CD4-positive, CD25-positive, alpha-beta regulatory T cell (primary cell): ENCODE data around the gene STYXL1. TPM values are rescaled to one million over a fixed set of nuclear protein-coding genes. Genes with fewer than 3 reads are reported as not detected.

Source experiments
- ATAC-seq, 2 donors: fragments of 150-1000 bp; cut with Tn5 transposase; one replicate each; pipeline ENCODE4 v1.10.0; 2021; ENCODE audit warnings: low read depth in 2 of 2, moderate number of reproducible peaks in 2 of 2, moderate library complexity in 1 of 2
- DNase-seq, 3 donors: peaks; one replicate each; pipeline versions ENCODE4 v3.0.0 to v3.0.0-alpha.2; 2012 to 2022; ENCODE audit warnings: mixed read lengths in 1 of 3
- H3K27ac ChIP-seq: one replicate; pipeline ENCODE4 v1.7.0; 2013; ENCODE audit warnings: mild to moderate bottlenecking, low read length; ENCODE audit not compliant: insufficient read depth, poor library complexity, severe bottlenecking
- H3K27me3 ChIP-seq: one replicate; pipeline ENCODE4 v1.7.0; 2013; ENCODE audit warnings: low read length; ENCODE audit not compliant: control insufficient read depth, insufficient read depth
- H3K36me3 ChIP-seq: one replicate; pipeline ENCODE4 v1.7.0; 2013; ENCODE audit warnings: mild to moderate bottlenecking, low read length, moderate library complexity; ENCODE audit not compliant: control insufficient read depth, insufficient read depth
- H3K4me1 ChIP-seq: 2 replicates; pipeline ENCODE4 v1.7.0; 2013; ENCODE audit warnings: mild to moderate bottlenecking, low read length; ENCODE audit not compliant: insufficient read depth, control insufficient read depth, poor library complexity, severe bottlenecking
- H3K4me3 ChIP-seq: one replicate; pipeline ENCODE4 v1.7.0; 2013; ENCODE audit warnings: low read depth, mild to moderate bottlenecking, low read length, moderate library complexity
- H3K9me3 ChIP-seq, 2 experiments: 1 replicate in 1 of 2; 2 replicates in 1 of 2; pipeline ENCODE4 v1.7.0; 2013; ENCODE audit warnings: low read length in 2 of 2, mild to moderate bottlenecking in 1 of 2, moderate library complexity in 1 of 2; ENCODE audit not compliant: control insufficient read depth in 2 of 2
- H3K27ac Mint-ChIP-seq, 3 donors: one replicate each; pipeline ENCODE4 v1.8.0; 2020 to 2022; ENCODE audit warnings: mild to moderate bottlenecking in 3 of 3, mixed read lengths in 3 of 3, moderate library complexity in 2 of 3
- H3K27me3 Mint-ChIP-seq: one replicate; pipeline ENCODE4 v1.8.0; 2022; ENCODE audit warnings: mild to moderate bottlenecking, mixed read lengths
- H3K36me3 Mint-ChIP-seq: one replicate; pipeline ENCODE4 v1.8.0; 2020; ENCODE audit warnings: mixed read lengths
- H3K4me1 Mint-ChIP-seq, 4 donors: one replicate each; pipeline ENCODE4 v1.8.0; 2020 to 2022; ENCODE audit warnings: mixed read lengths in 4 of 4, mild to moderate bottlenecking in 1 of 4
- H3K4me3 Mint-ChIP-seq, 4 donors: one replicate each; pipeline ENCODE4 v1.8.0; 2020 to 2022; ENCODE audit warnings: mild to moderate bottlenecking in 4 of 4, mixed read lengths in 4 of 4, moderate library complexity in 3 of 4
- H3K9me3 Mint-ChIP-seq, 7 donors: one replicate each; pipeline ENCODE4 v1.8.0; 2020 to 2022; ENCODE audit warnings: mixed read lengths in 7 of 7, mild to moderate bottlenecking in 3 of 7, moderate library complexity in 2 of 7
- polyA plus RNA-seq, 4 donors: library from polyadenylated mRNA; unstranded; fragments of 300-500 nt; fragmentation: Illumina TruSeq; gene quantifications; one replicate each; pipeline ENCODE4 v1.2.3, GENCODE V29; 2021
- total RNA-seq: library from RNA; stranded (reverse); gene quantifications from one replicate; pipeline ENCODE4 v1.2.3, GENCODE V29; 2022

The STYXL1 gene
- total and polyA plus RNA-seq, 5 donors from 2014 or later: 16.8 to 80.8 (median 62.0) TPM

GRCh38 chr7:75968561-75969001 lies 79.2 kb downstream of the STYXL1 start:
- Histone ChIP-seq H3K27ac (no peak overlapping the region), H3K27me3 (no peaks in the 10 kb centered on the region), H3K9me3 (no peaks in the 10 kb centered on the region), H3K4me3 (no peak overlapping the region), H3K4me1 (no peaks in the 10 kb centered on the region), H3K36me3 (peaks cover 11% of the 10 kb centered on the region)
- DNase-seq: no peak
- H3K27ac Mint-ChIP-seq: no peak overlapping the region
- H3K27me3 Mint-ChIP-seq: no peaks in the 10 kb centered on the region
- H3K36me3 Mint-ChIP-seq: peaks cover 10% of the 10 kb centered on the region
- no peak for ATAC-seq
- no peaks in the 10 kb centered on the region for H3K9me3 Mint-ChIP-seq
- no peak overlapping the region for H3K4me3 Mint-ChIP-seq
- peaks cover 0 to 2% (median 0%) of the 10 kb centered on the region in 4 donors for H3K4me1 Mint-ChIP-seq

GRCh38 chr7:75968012-75968411 lies 79.8 kb downstream of the STYXL1 start:
- ATAC-seq (no peak), DNase-seq (no peak)
- Histone ChIP-seq H3K27ac (no peak overlapping the region), H3K27me3 (no peaks in the 10 kb centered on the region), H3K36me3 (peaks cover 11% of the 10 kb centered on the region), H3K4me3 (no peak overlapping the region), H3K4me1 (no peaks in the 10 kb centered on the region), H3K9me3 (no peaks in the 10 kb centered on the region)
- Mint-ChIP-seq H3K27ac (no peak overlapping the region), H3K4me3 (no peak overlapping the region), H3K36me3 (peaks cover 14% of the 10 kb centered on the region), H3K27me3 (no peaks in the 10 kb centered on the region), H3K4me1 (peaks cover 0 to 2% (median 0%) of the 10 kb centered on the region in 4 donors), H3K9me3 (no peaks in the 10 kb centered on the region)

- ATAC-seq (no peak), DNase-seq (no peak)
- Histone ChIP-seq H3K4me1 (no peaks in the 10 kb centered on the region), H3K36me3 (peaks cover 11% of the 10 kb centered on the region), H3K27me3 (no peaks in the 10 kb centered on the region), H3K9me3 (no peaks in the 10 kb centered on the region), H3K4me3 (no peak overlapping the region), H3K27ac (no peak overlapping the region)
- Mint-ChIP-seq H3K27me3 (no peaks in the 10 kb centered on the region), H3K4me3 (no peak overlapping the region), H3K9me3 (no peaks in the 10 kb centered on the region), H3K27ac (no peak overlapping the region), H3K4me1 (peaks cover 0 to 4% (median under 1%) of the 10 kb centered on the region in 4 donors), H3K36me3 (peaks cover 19% of the 10 kb centered on the region)
These were observed 80.3 kb downstream of the STYXL1 start for GRCh38 chr7:75967487-75967997.

- Mint-ChIP-seq H3K27ac (no peak overlapping the region), H3K36me3 (peaks cover 18% of the 10 kb centered on the region), H3K27me3 (no peaks in the 10 kb centered on the region), H3K4me1 (peaks cover 0 to 5% (median under 1%) of the 10 kb centered on the region in 4 donors), H3K9me3 (no peaks in the 10 kb centered on the region), H3K4me3 (no peak overlapping the region)
- Histone ChIP-seq H3K4me3 (no peak overlapping the region), H3K4me1 (no peaks in the 10 kb centered on the region), H3K27me3 (no peaks in the 10 kb centered on the region), H3K9me3 (no peaks in the 10 kb centered on the region), H3K27ac (no peak overlapping the region), H3K36me3 (peaks cover 6% of the 10 kb centered on the region)
- DNase-seq: no peak
- ATAC-seq: no peak
These were observed 80.7 kb downstream of the STYXL1 start for GRCh38 chr7:75967055-75967454.

- H3K27ac Mint-ChIP-seq: no peak overlapping the region
These were observed 81.4 kb downstream of the STYXL1 start for GRCh38 chr7:75966190-75966961.

GRCh38 chr7:75965617-75966016 lies 82.2 kb downstream of the STYXL1 start:
- H3K27me3 ChIP-seq: no peaks in the 10 kb centered on the region
- no peaks in the 10 kb centered on the region for H3K9me3 Mint-ChIP-seq
- H3K4me3 Mint-ChIP-seq: no peak overlapping the region
- H3K4me3 ChIP-seq: no peak overlapping the region
- peaks cover 0 to 5% (median 2%) of the 10 kb centered on the region in 4 donors for H3K4me1 Mint-ChIP-seq
- no peaks in the 10 kb centered on the region for H3K4me1 ChIP-seq
- no peaks in the 10 kb centered on the region for H3K9me3 ChIP-seq
- H3K36me3 Mint-ChIP-seq: peaks cover 20% of the 10 kb centered on the region
- H3K36me3 ChIP-seq: peaks cover 9% of the 10 kb centered on the region
- DNase-seq (no peak), ATAC-seq (no peak)
- no peak overlapping the region for H3K27ac ChIP-seq
- no peaks in the 10 kb centered on the region for H3K27me3 Mint-ChIP-seq
- H3K27ac Mint-ChIP-seq: no peak overlapping the region

More at GRCh38 chr7:75966190-75966961, 81.4 kb downstream of the STYXL1 start:
- H3K9me3 ChIP-seq: no peaks in the 10 kb centered on the region
- ATAC-seq (no peak), DNase-seq (no peak)
- Mint-ChIP-seq H3K27me3 (no peaks in the 10 kb centered on the region), H3K9me3 (no peaks in the 10 kb centered on the region), H3K4me1 (peaks cover 0 to 5% (median 2%) of the 10 kb centered on the region in 4 donors), H3K4me3 (no peak overlapping the region), H3K36me3 (peaks cover 19% of the 10 kb centered on the region)
- H3K36me3 ChIP-seq: peaks cover 9% of the 10 kb centered on the region
- no peaks in the 10 kb centered on the region for H3K27me3 ChIP-seq
- no peak overlapping the region for H3K4me3 ChIP-seq
- no peaks in the 10 kb centered on the region for H3K4me1 ChIP-seq
- H3K27ac ChIP-seq: no peak overlapping the region

GRCh38 chr7:75963381-75963995 lies 84.3 kb downstream of the STYXL1 start:
- Histone ChIP-seq H3K4me1 (no peaks in the 10 kb centered on the region), H3K36me3 (peaks cover 8% of the 10 kb centered on the region), H3K4me3 (no peak overlapping the region), H3K27ac (no peak overlapping the region), H3K9me3 (no peaks in the 10 kb centered on the region), H3K27me3 (no peaks in the 10 kb centered on the region)
- H3K27ac Mint-ChIP-seq: no peak overlapping the region
- ATAC-seq (no peak), DNase-seq (no peak)
- no peaks in the 10 kb centered on the region for H3K9me3 Mint-ChIP-seq
- no peak overlapping the region for H3K4me3 Mint-ChIP-seq
- H3K4me1 Mint-ChIP-seq: peaks cover 0 to 5% (median 2%) of the 10 kb centered on the region in 4 donors
- no peaks in the 10 kb centered on the region for H3K27me3 Mint-ChIP-seq
- peaks cover 23% of the 10 kb centered on the region for H3K36me3 Mint-ChIP-seq
